ENCODE measurements around the gene AGMO.

The AGMO gene

GRCh38 chr7:15561835-15562234 lies at the start of gene AGMO:
Gene AGMO (minus strand): TSS chr7:15562015.
- peak; percentile 45 for DNase-seq
- in situ Hi-C loops (cut with HindIII; ENCODE audit: low pct_ligation_motif_present, low pct_unique_long_range_greater_than_20kb, low sequenced_read_pairs), result no loop called here

GRCh38 chr7:15610503-15610902 lies 48.7 kb upstream of the AGMO start:
- in situ Hi-C loops (cut with HindIII; ENCODE audit: low pct_ligation_motif_present, low pct_unique_long_range_greater_than_20kb, low sequenced_read_pairs), result no loop called here

DNA sequence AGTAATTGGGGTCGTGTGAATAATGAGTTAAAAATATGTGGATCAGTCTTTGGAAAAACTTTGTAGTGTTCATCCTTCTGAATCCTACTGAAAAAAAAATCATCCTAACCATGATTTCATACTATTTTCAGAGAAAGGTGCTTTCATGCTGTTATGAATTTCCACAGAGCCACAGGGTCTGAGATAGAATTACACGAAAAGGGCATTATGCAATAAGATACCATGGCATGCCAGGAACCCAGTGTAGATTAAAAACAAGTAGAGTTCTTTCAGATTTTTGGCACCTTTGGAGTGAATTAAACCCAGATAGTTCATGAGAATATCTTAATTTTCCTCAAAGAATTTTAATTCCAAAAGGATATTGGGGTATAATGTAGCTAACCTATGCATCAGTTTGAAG lies 47.5 kb upstream of the AGMO start:
- in situ Hi-C loops (cut with HindIII; ENCODE audit: low pct_ligation_motif_present, low pct_unique_long_range_greater_than_20kb, low sequenced_read_pairs), result no loop called here
- no peak for DNase-seq

More at GRCh38 chr7:15610503-15610902, 48.7 kb upstream of the AGMO start:
- no peak for DNase-seq

DNA sequence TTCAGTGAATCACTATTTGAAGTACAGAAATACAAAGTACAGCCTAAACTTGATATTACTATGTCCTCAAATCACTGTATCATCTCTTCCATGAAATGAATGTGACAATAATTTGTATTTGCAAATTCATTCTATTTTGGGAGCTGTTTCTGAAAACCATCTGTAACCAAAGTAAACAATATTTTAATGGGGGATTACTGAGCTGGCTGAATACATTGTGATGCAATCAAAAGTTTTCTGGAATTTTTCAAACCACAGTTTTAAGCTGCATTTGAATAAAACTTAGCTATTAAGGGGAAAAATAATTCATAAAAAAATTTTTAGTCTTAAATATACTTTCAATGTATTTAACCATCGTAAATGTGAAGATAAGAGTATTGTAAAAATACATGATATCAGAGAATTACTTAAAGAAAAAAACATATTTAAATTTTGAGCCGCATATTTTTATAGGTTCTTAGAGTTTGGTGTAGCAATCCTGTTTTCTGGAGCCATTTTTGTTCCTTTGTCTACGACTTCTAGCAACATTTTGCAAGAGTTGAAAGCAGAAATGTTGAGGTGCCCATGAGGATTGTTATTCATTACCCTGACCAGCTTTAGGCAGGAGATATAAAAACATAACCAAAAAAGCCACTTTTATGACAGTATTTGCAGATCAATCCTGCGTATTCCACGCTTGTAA lies 45.9 kb upstream of the AGMO start:
- in situ Hi-C loops (cut with HindIII; ENCODE audit: low pct_ligation_motif_present, low pct_unique_long_range_greater_than_20kb, low sequenced_read_pairs), result no loop called here
- DNase-seq, result no peak

DNA sequence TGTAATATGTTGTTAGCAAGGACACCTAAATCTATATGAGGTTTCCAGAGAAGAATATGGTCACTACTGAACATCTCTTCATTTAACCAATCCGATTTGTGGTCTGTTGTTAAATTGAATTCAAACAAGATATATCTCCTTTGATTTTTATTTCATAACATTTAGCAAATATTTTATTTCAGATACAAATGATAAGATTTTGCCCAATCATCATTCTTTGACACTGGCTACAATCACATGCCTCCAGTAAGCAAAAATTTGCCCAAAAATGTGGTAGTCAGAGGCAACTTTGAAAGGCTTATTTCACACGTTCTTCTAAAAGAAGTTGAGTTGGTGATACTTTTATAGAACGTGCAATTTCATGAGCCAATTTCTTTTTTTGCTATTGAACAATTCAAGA lies 44.7 kb upstream of the AGMO start:
- in situ Hi-C loops (cut with HindIII; ENCODE audit: low pct_ligation_motif_present, low pct_unique_long_range_greater_than_20kb, low sequenced_read_pairs), result no loop called here
- DNase-seq, result no peak

DNA sequence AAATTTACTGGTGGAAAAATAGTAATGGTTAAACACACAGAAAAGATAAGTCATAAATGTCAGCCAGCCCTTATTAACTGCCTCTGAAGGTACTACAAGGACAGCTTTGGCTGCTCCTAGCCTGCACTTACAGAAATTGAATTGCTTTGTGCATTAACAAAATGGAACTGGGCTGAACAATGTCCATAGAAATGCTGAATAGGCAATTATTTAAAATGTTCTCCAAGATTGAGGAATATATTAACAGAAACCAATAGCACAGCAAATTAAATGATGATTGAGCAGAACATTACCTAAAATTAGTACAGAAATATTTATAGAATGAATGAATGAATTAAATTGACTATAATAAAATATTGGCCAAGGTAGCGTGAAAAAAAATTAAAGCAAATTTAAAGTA lies 42.4 kb upstream of the AGMO start:
- in situ Hi-C loops (cut with HindIII; ENCODE audit: low pct_ligation_motif_present, low pct_unique_long_range_greater_than_20kb, low sequenced_read_pairs), result no loop called here
- no peak for DNase-seq

- in situ Hi-C loops (cut with HindIII; ENCODE audit: low pct_ligation_motif_present, low pct_unique_long_range_greater_than_20kb, low sequenced_read_pairs), result no loop called here
- no peak for DNase-seq
These were observed 41.3 kb upstream of the AGMO start for GRCh38 chr7:15603124-15603523.

DNA sequence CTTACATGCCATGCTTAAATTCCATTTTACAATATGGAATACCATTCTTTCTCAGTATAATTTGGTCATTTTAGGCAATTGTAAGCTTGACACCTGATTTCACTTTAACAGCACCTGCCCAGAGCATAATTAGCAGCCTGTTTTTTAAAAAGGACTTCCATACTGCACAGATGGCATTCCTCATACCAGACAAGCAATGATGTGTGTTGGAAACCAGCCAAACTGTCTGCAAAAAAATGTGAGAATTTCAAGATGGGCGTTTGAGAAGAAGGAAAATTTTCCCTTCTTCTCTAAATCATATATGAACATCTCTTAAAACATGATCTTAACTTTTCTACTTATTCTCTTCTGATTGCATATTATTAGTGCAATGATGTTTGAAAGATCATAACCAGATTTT lies 40.4 kb upstream of the AGMO start:
- in situ Hi-C loops (cut with HindIII; ENCODE audit: low pct_ligation_motif_present, low pct_unique_long_range_greater_than_20kb, low sequenced_read_pairs), result no loop called here
- DNase-seq, result peak; percentile 11

DNA sequence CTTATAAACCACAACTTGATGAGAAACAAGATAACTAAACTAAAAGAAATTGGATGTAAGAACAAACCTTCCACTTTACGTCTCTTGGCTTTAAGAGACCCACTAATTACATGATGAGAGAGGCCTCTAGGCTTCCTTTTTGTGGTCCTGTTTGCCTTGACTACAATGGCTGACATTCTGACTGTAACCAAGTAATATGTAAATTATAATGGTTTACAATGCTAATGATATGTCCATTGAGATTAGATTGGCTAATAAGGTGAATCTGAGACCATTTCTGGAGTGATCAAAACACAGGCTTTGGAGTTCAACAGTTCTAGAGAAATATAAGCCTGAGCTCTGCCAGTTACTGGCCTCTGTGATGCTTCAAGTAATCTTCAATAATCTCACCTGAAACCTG lies 39.4 kb upstream of the AGMO start:
- in situ Hi-C loops (cut with HindIII; ENCODE audit: low pct_ligation_motif_present, low pct_unique_long_range_greater_than_20kb, low sequenced_read_pairs), result no loop called here
- no peak for DNase-seq

DNA sequence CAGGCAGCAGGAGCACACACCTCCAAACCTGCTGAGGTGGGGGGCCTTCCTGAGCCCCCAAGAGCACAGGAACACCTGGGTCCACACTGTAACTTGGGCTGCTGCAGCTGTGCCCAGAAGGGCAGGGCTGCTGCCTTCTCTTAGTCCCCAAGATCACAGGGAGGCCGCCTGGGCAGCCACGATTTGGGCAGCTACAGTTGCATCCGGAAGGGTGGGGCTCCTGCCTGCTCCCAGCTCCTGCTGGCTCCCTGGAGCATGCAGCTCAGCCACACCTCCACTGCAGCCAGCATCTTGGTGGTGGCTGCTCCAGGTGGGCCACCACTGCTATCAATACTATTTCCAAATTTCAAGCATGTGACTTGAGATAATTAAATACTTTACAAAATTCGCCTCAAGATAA lies 38.5 kb upstream of the AGMO start:
- in situ Hi-C loops (cut with HindIII; ENCODE audit: low pct_ligation_motif_present, low pct_unique_long_range_greater_than_20kb, low sequenced_read_pairs), result no loop called here
- no peak for DNase-seq

GRCh38 chr7:15594461-15594860 lies 32.6 kb upstream of the AGMO start:
- no peak for DNase-seq
- in situ Hi-C loops (cut with HindIII; ENCODE audit: low pct_ligation_motif_present, low pct_unique_long_range_greater_than_20kb, low sequenced_read_pairs), result no loop called here

GRCh38 chr7:15593382-15593781 lies 31.6 kb upstream of the AGMO start:
- no peak for DNase-seq
- in situ Hi-C loops (cut with HindIII; ENCODE audit: low pct_ligation_motif_present, low pct_unique_long_range_greater_than_20kb, low sequenced_read_pairs), result no loop called here

DNA sequence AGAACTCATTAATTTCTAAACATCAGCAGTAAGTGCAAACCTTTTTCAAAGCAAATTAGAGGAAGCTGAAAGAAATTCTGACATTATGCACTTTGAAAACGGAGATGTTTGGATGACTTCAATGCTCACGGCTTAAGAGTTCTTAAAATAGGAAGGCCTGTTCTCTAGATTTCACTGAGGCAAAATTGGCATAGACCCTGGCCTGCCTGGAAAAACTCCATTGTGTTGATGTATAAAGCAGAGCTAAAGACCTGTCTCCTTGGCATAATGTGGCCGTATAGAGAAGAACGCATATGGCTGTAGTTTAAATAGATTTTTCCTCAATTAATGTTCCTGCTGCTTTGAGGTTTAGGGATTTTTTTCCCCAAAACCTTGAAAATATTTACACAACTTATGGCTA lies 24.5 kb upstream of the AGMO start:
- no peak for DNase-seq
- in situ Hi-C loops (cut with HindIII; ENCODE audit: low pct_ligation_motif_present, low pct_unique_long_range_greater_than_20kb, low sequenced_read_pairs), result no loop called here

- DNase-seq, result peak; percentile 11
- in situ Hi-C loops (cut with HindIII; ENCODE audit: low pct_ligation_motif_present, low pct_unique_long_range_greater_than_20kb, low sequenced_read_pairs), result no loop called here
These were observed 22.8 kb upstream of the AGMO start for GRCh38 chr7:15584575-15584974.

DNA sequence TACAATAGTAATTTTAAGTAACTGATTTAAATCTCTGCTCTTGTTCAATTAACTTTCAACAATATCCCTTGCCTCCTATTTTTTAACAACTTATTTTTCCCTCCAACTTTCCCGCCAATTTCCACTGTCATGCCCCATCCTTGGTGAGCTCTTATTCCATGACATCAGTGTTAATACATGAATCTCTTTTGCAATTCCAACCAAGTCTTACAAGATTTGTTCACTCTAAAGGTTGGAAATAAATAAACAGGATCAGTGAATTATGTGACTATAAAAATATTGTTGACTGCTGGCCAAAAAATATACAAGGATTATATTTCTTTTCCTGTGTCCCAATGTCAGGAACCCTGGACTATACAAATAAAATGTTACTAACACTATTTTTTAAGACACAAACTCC lies 21.0 kb upstream of the AGMO start:
- no peak for DNase-seq
- in situ Hi-C loops (cut with HindIII; ENCODE audit: low pct_ligation_motif_present, low pct_unique_long_range_greater_than_20kb, low sequenced_read_pairs), result no loop called here

DNA sequence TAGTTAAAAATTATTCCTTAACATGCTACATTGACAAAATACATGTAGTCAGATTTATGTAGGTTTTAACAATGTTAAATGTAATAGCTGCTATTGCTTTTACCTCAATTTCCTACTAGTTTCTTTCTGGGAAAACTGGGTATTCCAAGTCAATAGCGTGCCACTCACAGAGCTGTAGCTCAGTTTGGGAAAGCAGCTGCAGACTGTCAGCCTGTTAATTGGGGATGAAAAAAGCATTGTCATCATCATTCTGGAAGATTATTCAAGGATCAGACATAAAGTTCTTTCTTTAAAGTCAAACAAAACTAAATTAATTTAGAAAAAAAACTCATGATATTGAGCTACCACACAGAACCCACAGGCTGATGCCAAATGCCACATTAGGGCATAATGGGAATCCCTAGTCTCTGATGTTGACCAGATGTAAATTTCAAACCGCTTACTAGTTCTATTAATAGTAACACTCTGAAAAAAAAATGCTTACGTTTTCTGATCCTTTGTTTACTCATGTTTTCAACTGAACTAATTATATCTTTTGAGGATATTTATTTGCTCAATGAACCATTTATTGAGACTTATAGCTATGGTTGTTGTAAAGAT lies 19.6 kb upstream of the AGMO start:
- no peak for DNase-seq
- in situ Hi-C loops (cut with HindIII; ENCODE audit: low pct_ligation_motif_present, low pct_unique_long_range_greater_than_20kb, low sequenced_read_pairs), result no loop called here

DNA sequence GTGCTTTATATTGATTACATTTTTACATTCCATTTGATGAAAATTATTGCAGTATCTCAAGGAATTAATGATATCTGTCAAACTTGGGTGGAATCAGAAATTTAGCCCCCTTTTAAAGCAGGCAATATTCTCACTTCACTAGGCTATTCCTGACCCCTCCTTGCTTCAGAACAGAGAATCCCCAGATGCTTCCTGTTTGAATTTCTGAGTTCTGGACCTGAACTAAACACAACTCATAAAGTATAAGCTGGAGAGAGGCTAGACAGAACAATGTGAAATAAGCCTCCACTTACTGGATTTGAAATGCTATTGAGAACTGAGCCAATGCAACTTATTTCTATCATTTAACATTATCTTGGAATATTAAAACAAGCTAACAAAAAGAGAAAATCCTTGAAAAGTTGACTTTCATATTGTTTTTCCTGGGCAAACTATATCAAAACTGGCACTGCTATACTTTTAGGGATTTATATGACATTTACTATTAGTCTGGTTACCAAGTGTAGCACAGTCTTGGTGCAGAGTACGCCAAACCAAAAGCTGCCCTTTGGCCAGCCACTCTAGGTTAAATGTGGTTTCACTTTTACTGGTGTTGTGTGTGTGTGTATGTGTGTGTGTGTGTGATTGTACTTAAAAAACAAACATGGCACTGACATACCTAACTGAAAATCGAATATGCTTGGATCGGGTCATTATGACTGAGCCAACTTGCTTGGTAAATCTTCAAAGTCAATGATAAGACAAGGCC lies 19.0 kb upstream of the AGMO start:
- in situ Hi-C loops (cut with HindIII; ENCODE audit: low pct_ligation_motif_present, low pct_unique_long_range_greater_than_20kb, low sequenced_read_pairs), result no loop called here
- no peak for DNase-seq

GRCh38 chr7:15577600-15577999 lies 15.8 kb upstream of the AGMO start:
- no peak for DNase-seq

DNA sequence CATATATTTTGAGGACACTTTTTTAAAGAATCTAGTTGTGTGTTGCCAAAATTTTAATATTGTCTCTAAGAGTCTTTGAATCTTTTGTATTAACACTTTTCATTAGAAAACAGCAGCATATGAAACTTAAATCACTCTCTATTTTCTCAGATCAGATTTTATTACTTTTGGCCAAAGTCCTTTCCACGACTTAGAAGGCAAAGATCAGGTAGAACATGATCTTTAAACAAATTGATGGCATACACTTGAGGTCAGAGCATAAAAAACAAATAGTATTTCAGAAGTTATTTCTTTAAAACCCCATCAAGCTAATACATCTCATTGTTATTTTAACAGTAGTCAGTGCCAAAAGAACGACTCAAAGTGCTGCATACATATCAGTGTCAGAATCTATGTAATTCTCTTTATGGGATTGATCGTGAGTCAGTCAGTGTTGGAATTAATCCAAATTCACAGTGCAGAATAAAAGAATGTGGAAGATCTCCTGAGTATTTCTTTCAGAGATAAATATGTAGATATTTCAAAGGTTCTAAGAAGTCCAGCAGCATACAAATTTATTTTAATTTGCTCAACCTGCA lies 9.6 kb upstream of the AGMO start:
- in situ Hi-C loops (cut with HindIII; ENCODE audit: low pct_ligation_motif_present, low pct_unique_long_range_greater_than_20kb, low sequenced_read_pairs), result no loop called here
- no peak for DNase-seq

More at GRCh38 chr7:15577600-15577999, 15.8 kb upstream of the AGMO start:
- in situ Hi-C loops (cut with HindIII; ENCODE audit: low pct_ligation_motif_present, low pct_unique_long_range_greater_than_20kb, low sequenced_read_pairs), result no loop called here

DNA sequence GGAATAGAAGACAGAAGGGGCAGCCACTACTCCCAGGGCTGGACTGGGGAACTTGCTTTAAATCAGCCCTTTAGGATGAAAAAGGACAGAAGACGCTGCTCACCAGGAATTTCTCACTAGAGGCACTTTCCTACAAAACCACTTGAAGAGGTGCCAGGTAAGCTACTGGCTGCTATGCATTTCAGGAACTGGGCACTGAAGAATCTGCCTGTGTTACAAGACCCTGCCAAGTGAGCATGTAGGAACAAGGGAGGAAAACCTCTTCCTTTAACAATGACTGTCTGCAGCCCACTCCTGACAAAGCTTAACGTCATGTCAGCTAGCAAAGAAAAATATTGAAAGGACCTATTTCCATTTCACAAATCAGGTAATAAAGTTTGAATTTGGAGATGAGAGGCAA lies 5.8 kb upstream of the AGMO start:
- in situ Hi-C loops (cut with HindIII; ENCODE audit: low pct_ligation_motif_present, low pct_unique_long_range_greater_than_20kb, low sequenced_read_pairs), result no loop called here
- no peak for DNase-seq
